ENCODE measurements around the gene NAV2. TPM values are rescaled to one million over a fixed set of nuclear protein-coding genes. Genes with fewer than 3 reads are reported as not detected.

NAV2 gene
- polyA plus RNA-seq, 2 donors = 4.3 to 9.7 TPM

DNA sequence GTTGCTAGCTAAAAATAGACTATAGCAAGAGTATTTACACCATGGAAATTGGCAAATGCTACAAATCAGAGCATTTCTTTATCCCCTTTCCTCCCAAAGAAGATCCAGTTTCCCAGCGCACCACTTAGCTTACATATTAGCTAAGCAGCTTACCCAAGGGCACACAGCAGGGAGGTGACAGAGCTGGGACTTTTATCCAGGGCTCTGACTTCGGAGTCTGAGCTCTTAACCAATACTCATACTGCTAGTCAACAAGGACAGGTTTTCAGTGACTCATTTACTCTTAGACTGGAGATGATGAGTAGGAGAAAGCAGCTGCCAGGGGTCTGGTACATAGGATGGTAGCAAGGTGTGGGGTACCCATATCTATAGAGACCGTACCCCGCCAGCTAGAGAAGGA is 38.4 kb downstream of the NAV2 start:
- WGBS, 2 donors = 92 to 96% methylated on average over 4 of the region's 4 CpGs
- Histone ChIP-seq H3K4me3 (ENCODE audit: low read depth in 1 of 2, low read length in 2 of 2) (no peak overlapping the region), H3K27me3 (ENCODE audit: control insufficient read depth in 1 of 2, insufficient read depth in 2 of 2, low read length in 2 of 2) (no peaks in the 10 kb centered on the region), H3K4me1 (ENCODE audit: control insufficient read depth in 2 of 2, insufficient read depth in 2 of 2, low read length in 1 of 2) (peaks cover 0 to 4% of the 10 kb centered on the region in 2 donors), H3K9me3 (ENCODE audit: control insufficient read depth in 2 of 2, insufficient read depth in 1 of 2, low read depth in 1 of 2, low read length in 1 of 2) (no peaks in the 10 kb centered on the region), H3K27ac (ENCODE audit: low read depth in 2 of 2, low read length in 1 of 2) (no peak overlapping the region), H3K36me3 (ENCODE audit: control insufficient read depth in 2 of 2, insufficient read depth in 2 of 2, low read length in 1 of 2) (no peaks in the 10 kb centered on the region)

DNA sequence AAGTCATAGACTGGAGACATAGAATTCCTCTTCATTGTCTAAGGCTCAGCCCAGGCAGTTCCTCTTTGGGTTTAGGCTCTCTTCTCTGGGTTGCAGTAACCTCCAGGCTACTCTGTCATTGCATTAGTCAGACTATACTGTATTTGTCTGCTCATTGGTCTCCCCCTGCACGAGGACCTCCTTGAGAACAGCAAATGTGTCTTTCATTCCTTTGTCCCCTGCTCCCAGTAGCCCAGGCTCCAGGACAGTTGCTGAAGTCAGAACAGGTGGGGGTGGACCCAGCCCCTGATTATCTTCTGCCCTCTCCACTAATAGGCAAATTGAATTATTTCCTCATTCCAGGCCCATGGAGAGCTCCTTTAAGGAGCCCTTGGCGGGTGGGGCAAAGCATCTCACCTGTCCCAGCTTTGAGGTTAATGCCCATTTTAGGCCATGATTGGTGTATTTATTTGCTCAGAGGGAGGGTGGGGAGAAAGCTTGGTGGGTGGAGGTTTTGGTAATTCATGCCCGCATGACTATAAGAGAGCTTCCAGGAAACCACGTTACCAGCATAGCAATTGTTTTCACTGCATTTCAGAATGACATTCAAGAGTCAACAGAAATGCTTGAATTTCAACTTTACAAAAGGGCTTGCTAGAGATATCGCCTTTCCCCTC is 40.9 kb downstream of the NAV2 start:
- Histone ChIP-seq H3K4me3 (ENCODE audit: low read depth in 1 of 2, low read length in 2 of 2) (no peak overlapping the region), H3K9me3 (ENCODE audit: control insufficient read depth in 2 of 2, insufficient read depth in 1 of 2, low read depth in 1 of 2, low read length in 1 of 2) (no peaks in the 10 kb centered on the region), H3K4me1 (ENCODE audit: control insufficient read depth in 2 of 2, insufficient read depth in 2 of 2, low read length in 1 of 2) (peaks cover 0 to 4% of the 10 kb centered on the region in 2 donors), H3K27ac (ENCODE audit: low read depth in 2 of 2, low read length in 1 of 2) (no peak overlapping the region), H3K27me3 (ENCODE audit: control insufficient read depth in 1 of 2, insufficient read depth in 2 of 2, low read length in 2 of 2) (no peaks in the 10 kb centered on the region), H3K36me3 (ENCODE audit: control insufficient read depth in 2 of 2, insufficient read depth in 2 of 2, low read length in 1 of 2) (no peaks in the 10 kb centered on the region)
- 72 to 75% methylated on average over 5 of the region's 5 CpGs for WGBS, 2 donors

DNA sequence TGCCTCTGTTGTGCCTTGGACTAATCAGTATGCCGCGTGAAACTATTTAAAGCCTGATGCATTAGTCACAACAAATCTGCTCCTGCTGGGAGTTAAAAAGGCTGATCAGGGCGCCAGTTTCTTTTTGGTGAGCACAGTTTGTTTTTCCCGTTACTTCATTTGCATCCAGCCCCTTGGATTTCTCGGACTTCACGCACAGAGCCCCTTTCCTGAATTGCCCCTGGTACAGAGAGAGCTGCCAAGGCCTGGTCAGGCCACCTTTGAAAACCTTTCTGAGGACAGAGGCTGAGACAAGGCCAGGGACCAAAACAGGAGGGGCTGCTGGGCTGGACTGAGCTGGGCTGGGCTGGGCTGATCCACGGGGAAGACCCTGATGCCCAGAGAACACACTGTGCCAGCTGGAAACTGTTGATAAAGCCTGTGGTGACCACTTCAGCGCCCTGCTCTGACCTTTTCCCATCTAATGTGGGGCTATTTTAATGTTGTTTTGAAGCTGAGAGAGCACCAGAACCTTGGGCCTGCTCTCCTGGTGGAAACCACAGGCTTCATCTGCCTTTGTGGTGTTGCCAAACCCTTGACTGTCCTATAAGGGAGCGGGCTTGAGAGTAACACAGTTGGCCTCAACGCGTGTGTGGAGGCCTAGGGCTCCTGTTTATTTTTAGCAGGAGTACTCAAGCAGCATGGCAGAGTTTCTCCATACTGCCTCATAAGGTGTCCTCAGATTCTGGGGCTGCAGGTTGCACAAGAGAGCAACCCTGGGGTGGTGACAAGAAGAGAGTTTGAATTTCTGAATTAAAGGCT is 44.2 kb downstream of the NAV2 start:
- no peaks in the 10 kb centered on the region for H3K9me3 ChIP-seq (ENCODE audit: control insufficient read depth in 2 of 2, insufficient read depth in 1 of 2, low read depth in 1 of 2, low read length in 1 of 2)
- H3K4me1 ChIP-seq (ENCODE audit: control insufficient read depth in 2 of 2, insufficient read depth in 2 of 2, low read length in 1 of 2) = peaks cover 0 to 4% of the 10 kb centered on the region in 2 donors
- WGBS, 2 donors = 72 to 77% methylated on average over 11 of the region's 11 CpGs
- H3K4me3 ChIP-seq (ENCODE audit: low read depth in 1 of 2, low read length in 2 of 2) = no peak overlapping the region
- H3K27ac ChIP-seq (ENCODE audit: low read depth in 2 of 2, low read length in 1 of 2) = peak overlapping the region; percentile 14 to 28
- no peaks in the 10 kb centered on the region for H3K27me3 ChIP-seq (ENCODE audit: control insufficient read depth in 1 of 2, insufficient read depth in 2 of 2, low read length in 2 of 2)
- H3K36me3 ChIP-seq (ENCODE audit: control insufficient read depth in 2 of 2, insufficient read depth in 2 of 2, low read length in 1 of 2) = no peaks in the 10 kb centered on the region

DNA sequence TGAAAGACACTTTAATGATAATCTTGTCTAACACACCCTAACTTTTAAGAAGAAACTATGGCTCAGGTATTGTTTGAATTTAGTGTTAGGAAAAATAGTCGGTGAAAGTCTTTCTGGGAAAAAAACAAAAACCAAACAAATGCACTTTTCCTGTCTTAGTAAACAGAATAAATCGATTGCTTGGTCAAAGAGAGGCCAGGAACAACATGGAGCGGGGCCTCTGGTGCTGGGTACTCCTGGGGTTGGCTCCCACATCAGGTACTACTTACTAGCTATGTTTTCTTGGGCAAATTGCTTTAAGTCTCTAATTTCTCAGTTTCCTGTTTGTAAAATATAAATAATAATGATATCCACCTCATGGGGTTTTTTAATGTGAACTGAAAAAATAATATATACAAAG is 46.8 kb downstream of the NAV2 start:
- Histone ChIP-seq H3K4me1 (ENCODE audit: control insufficient read depth in 2 of 2, insufficient read depth in 2 of 2, low read length in 1 of 2) (no peaks in the 10 kb centered on the region), H3K4me3 (ENCODE audit: low read depth in 1 of 2, low read length in 2 of 2) (no peak overlapping the region), H3K27me3 (ENCODE audit: control insufficient read depth in 1 of 2, insufficient read depth in 2 of 2, low read length in 2 of 2) (no peaks in the 10 kb centered on the region), H3K9me3 (ENCODE audit: control insufficient read depth in 2 of 2, insufficient read depth in 1 of 2, low read depth in 1 of 2, low read length in 1 of 2) (no peaks in the 10 kb centered on the region), H3K36me3 (ENCODE audit: control insufficient read depth in 2 of 2, insufficient read depth in 2 of 2, low read length in 1 of 2) (no peaks in the 10 kb centered on the region), H3K27ac (ENCODE audit: low read depth in 2 of 2, low read length in 1 of 2) (no peak overlapping the region)
- WGBS, 2 donors = 80 to 86% methylated on average over 3 of the region's 3 CpGs

DNA sequence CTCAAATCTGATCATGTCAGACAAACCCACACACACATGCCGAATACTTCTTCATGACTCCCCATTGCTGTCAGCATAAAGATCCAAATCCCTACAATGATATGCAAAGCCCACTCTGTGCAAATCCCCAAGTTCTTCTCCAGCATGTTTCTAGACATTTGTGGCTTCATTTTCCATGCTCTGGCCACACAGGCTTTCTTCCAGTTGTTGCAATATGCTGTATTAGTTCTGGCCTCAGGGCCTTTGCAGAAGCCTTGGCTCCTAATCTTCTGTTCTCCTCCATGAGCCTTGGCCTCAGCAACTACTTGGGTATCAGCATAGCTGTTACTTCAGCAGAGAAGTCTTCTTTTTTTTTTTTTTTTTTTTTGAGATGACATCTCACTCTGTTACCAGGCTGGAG is 49.6 kb downstream of the NAV2 start:
- Histone ChIP-seq H3K4me3 (ENCODE audit: low read depth in 1 of 2, low read length in 2 of 2) (no peak overlapping the region), H3K9me3 (ENCODE audit: control insufficient read depth in 2 of 2, insufficient read depth in 1 of 2, low read depth in 1 of 2, low read length in 1 of 2) (no peaks in the 10 kb centered on the region)
- 96 to 100% methylated on average over 1 of the region's 1 CpG for WGBS, 2 donors

DNA sequence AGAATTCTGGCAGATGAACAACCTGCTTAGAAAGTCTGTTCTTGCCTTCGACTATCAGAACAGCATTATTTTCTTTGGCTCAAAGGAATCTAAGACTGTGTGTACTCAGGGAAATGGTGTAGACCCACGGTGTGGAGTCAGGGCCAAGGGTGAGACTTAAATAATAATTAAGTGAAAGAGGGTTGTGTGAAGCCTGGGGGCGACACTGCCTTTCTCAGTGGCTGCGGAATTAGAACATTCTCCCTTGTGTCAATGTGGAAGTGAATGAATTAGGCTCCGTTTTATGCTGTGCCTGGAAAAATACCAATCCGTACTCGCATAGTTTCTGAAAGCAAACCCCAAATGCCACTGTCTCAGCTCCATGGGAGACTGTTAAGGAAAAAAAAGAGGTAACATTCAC is 50.7 kb downstream of the NAV2 start:
- Histone ChIP-seq H3K27me3 (ENCODE audit: control insufficient read depth in 1 of 2, insufficient read depth in 2 of 2, low read length in 2 of 2) (no peaks in the 10 kb centered on the region), H3K4me3 (ENCODE audit: low read depth in 1 of 2, low read length in 2 of 2) (no peak overlapping the region), H3K36me3 (ENCODE audit: control insufficient read depth in 2 of 2, insufficient read depth in 2 of 2, low read length in 1 of 2) (no peaks in the 10 kb centered on the region), H3K9me3 (ENCODE audit: control insufficient read depth in 2 of 2, insufficient read depth in 1 of 2, low read depth in 1 of 2, low read length in 1 of 2) (no peaks in the 10 kb centered on the region), H3K27ac (ENCODE audit: low read depth in 2 of 2, low read length in 1 of 2) (no peak overlapping the region), H3K4me1 (ENCODE audit: control insufficient read depth in 2 of 2, insufficient read depth in 2 of 2, low read length in 1 of 2) (no peaks in the 10 kb centered on the region)
- WGBS, 2 donors = 65 to 73% methylated on average over 7 of the region's 7 CpGs

More for the DNA sequence above, 49.6 kb downstream of the NAV2 start:
- Histone ChIP-seq H3K36me3 (ENCODE audit: control insufficient read depth in 2 of 2, insufficient read depth in 2 of 2, low read length in 1 of 2) (no peaks in the 10 kb centered on the region), H3K27ac (ENCODE audit: low read depth in 2 of 2, low read length in 1 of 2) (no peak overlapping the region), H3K4me1 (ENCODE audit: control insufficient read depth in 2 of 2, insufficient read depth in 2 of 2, low read length in 1 of 2) (no peaks in the 10 kb centered on the region), H3K27me3 (ENCODE audit: control insufficient read depth in 1 of 2, insufficient read depth in 2 of 2, low read length in 2 of 2) (no peaks in the 10 kb centered on the region)

DNA sequence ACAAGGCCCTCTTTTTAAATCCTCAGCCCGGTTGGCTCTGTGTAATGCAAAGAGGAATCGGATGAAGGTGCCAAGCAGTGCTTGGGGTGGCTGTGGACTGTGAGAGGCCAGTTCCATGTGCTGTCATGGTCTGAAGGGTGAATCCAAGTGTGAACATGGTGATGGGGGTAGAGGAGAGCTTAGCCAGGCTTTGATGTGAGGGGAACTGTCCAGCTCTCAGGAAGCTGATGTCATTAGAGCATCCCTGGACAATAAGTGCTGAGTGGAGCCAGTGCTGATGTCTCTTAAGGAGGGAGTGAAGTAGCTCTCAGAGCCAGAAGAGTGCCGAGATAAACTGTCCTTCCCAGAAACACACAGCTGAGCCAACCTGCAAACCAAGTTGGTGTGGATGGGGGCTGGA is 53.6 kb downstream of the NAV2 start:
- no peak overlapping the region for H3K27ac ChIP-seq (ENCODE audit: low read depth in 2 of 2, low read length in 1 of 2)
- peaks cover 0 to 2% of the 10 kb centered on the region in 2 donors for H3K4me1 ChIP-seq (ENCODE audit: control insufficient read depth in 2 of 2, insufficient read depth in 2 of 2, low read length in 1 of 2)
- H3K9me3 ChIP-seq (ENCODE audit: control insufficient read depth in 2 of 2, insufficient read depth in 1 of 2, low read depth in 1 of 2, low read length in 1 of 2) = no peaks in the 10 kb centered on the region
- no peaks in the 10 kb centered on the region for H3K36me3 ChIP-seq (ENCODE audit: control insufficient read depth in 2 of 2, insufficient read depth in 2 of 2, low read length in 1 of 2)
- no peaks in the 10 kb centered on the region for H3K27me3 ChIP-seq (ENCODE audit: control insufficient read depth in 1 of 2, insufficient read depth in 2 of 2, low read length in 2 of 2)
- 84 to 88% methylated on average over 3 of the region's 3 CpGs for WGBS, 2 donors
- no peak overlapping the region for H3K4me3 ChIP-seq (ENCODE audit: low read depth in 1 of 2, low read length in 2 of 2)

DNA sequence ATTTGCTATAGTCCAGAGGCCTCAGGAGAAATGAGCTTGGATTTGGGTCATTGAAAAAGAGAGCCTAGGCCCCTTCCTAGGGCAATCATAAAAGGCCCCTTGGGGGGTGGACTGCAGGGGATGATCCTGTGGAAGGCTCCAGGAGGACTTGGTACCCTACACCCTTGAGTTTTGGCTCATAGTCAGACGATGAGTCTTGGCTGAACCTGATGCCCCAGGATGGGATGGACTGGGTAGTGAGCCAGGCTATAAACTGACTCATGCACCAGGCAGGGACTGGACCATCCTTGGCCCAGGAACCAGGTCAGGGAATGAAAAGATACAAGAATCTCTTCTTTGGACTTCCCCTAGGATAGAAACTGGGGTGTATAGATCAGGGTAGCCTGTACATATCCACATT is 54.2 kb downstream of the NAV2 start:
- WGBS, 2 donors = 70% methylated on average over 1 of the region's 1 CpG

DNA sequence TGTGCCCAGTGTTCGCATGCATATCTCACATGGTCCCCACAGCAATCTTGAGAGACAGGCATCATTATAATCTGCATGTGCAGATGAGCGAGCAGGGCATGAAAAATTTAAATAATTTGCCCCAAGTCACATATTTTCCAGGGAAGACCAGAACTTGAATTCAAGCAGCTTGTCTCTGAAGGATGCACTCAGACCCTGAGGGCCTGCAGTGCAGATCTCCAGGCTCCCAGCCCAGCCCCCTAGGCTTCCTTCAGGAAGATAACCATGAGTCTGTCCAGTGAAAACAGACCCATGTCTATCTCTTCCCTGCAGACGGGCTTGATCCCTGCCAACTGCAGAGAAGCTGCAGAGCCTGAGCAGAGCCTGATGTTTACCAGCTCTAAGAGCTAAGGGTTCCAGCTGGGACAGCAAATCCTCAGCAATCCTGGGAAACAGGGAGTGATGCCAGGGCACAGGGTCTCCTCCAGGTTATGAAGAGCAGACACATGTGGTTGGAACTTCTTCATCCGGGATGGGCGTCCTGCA is 55.1 kb downstream of the NAV2 start:
- Histone ChIP-seq H3K36me3 (ENCODE audit: control insufficient read depth in 2 of 2, insufficient read depth in 2 of 2, low read length in 1 of 2) (no peaks in the 10 kb centered on the region), H3K4me1 (ENCODE audit: control insufficient read depth in 2 of 2, insufficient read depth in 2 of 2, low read length in 1 of 2) (peaks cover 0 to 2% of the 10 kb centered on the region in 2 donors), H3K4me3 (ENCODE audit: low read depth in 1 of 2, low read length in 2 of 2) (no peak overlapping the region), H3K27ac (ENCODE audit: low read depth in 2 of 2, low read length in 1 of 2) (no peak overlapping the region), H3K27me3 (ENCODE audit: control insufficient read depth in 1 of 2, insufficient read depth in 2 of 2, low read length in 2 of 2) (no peaks in the 10 kb centered on the region), H3K9me3 (ENCODE audit: control insufficient read depth in 2 of 2, insufficient read depth in 1 of 2, low read depth in 1 of 2, low read length in 1 of 2) (no peaks in the 10 kb centered on the region)
- WGBS, 2 donors = 85% methylated on average over 5 of the region's 5 CpGs

More for the DNA sequence above, 54.2 kb downstream of the NAV2 start:
- Histone ChIP-seq H3K36me3 (ENCODE audit: control insufficient read depth in 2 of 2, insufficient read depth in 2 of 2, low read length in 1 of 2) (no peaks in the 10 kb centered on the region), H3K27ac (ENCODE audit: low read depth in 2 of 2, low read length in 1 of 2) (no peak overlapping the region), H3K9me3 (ENCODE audit: control insufficient read depth in 2 of 2, insufficient read depth in 1 of 2, low read depth in 1 of 2, low read length in 1 of 2) (no peaks in the 10 kb centered on the region), H3K27me3 (ENCODE audit: control insufficient read depth in 1 of 2, insufficient read depth in 2 of 2, low read length in 2 of 2) (no peaks in the 10 kb centered on the region), H3K4me1 (ENCODE audit: control insufficient read depth in 2 of 2, insufficient read depth in 2 of 2, low read length in 1 of 2) (peaks cover 0 to 2% of the 10 kb centered on the region in 2 donors), H3K4me3 (ENCODE audit: low read depth in 1 of 2, low read length in 2 of 2) (no peak overlapping the region)

Measured in esophagus (tissue), 2 donors.